Fibroblast of villous mesenchyme (primary cell): Measurements from ENCODE around the gene COX19. TPM values are rescaled to one million over a fixed set of nuclear protein-coding genes. Genes with fewer than 3 reads are reported as not detected.

ENCODE experiments used
- DNase-seq: peaks from one replicate; pipeline ENCODE4 v3.0.0-alpha.2; 2010; ENCODE audit warnings: low read depth
- H3K4me3 ChIP-seq: 2 replicates; pipeline ENCODE4 v1.5.1; 2011; ENCODE audit warnings: low read depth, mild to moderate bottlenecking, low read length
- CTCF ChIP-seq: IDR thresholded peaks from 2 replicates; pipeline ENCODE4 v1.5.1; 2012; ENCODE audit warnings: low read depth, mild to moderate bottlenecking, low read length; ENCODE audit not compliant: insufficient read depth
- total RNA-seq: library from RNA; depleted of rRNA; stranded (reverse); fragments of >200 nt; gene quantifications from 2 replicates; pipeline ENCODE4 v1.2.3, GENCODE V29; 2012

COX19 gene
- total RNA-seq, 1 donor, result 8.2 TPM

- TF ChIP-seq CTCF, result peak; percentile 22
- no peak overlapping the region for H3K4me3 ChIP-seq
- no peak for DNase-seq
Measured at GRCh38 chr7:1020849-1021251, 45.5 kb upstream of the COX19 start.

GRCh38 chr7:1019789-1020610 lies 44.7 kb upstream of the COX19 start:
- no peak overlapping the region for H3K4me3 ChIP-seq
- TF ChIP-seq CTCF, result no peak
- no peak for DNase-seq

GRCh38 chr7:1019255-1019785 lies 44.0 kb upstream of the COX19 start:
- H3K4me3 ChIP-seq, result no peak overlapping the region
- no peak for TF ChIP-seq CTCF
- no peak for DNase-seq

- DNase-seq, result no peak
- H3K4me3 ChIP-seq, result no peak overlapping the region
- TF ChIP-seq CTCF, result no peak
Measured at GRCh38 chr7:1018334-1018695, 43.0 kb upstream of the COX19 start.

GRCh38 chr7:1017586-1018333 lies 42.4 kb upstream of the COX19 start:
- DNase-seq, result no peak
- TF ChIP-seq CTCF, result no peak
- no peak overlapping the region for H3K4me3 ChIP-seq

GRCh38 chr7:1016577-1017531 lies 41.5 kb upstream of the COX19 start:
- DNase-seq, result no peak
- H3K4me3 ChIP-seq, result no peak overlapping the region
- TF ChIP-seq CTCF, result no peak
